Testis (tissue), 3 donors: ENCODE data around the gene EPS8L3. TPM values are rescaled to one million over a fixed set of nuclear protein-coding genes. Genes with fewer than 3 reads are reported as not detected.

Source experiments
- DNase-seq: peaks from one replicate; pipeline ENCODE4 v3.0.0-alpha.2; 2019
- H3K27ac ChIP-seq, 2 donors: fragments of 200-600 bp; sonication (generic); one replicate each; pipeline ENCODE4 v1.5.1; 2019
- H3K27me3 ChIP-seq: fragments of 200-600 bp; sonication (generic); one replicate; pipeline ENCODE4 v1.5.1; 2019
- H3K36me3 ChIP-seq: fragments of 200-600 bp; sonication (generic); one replicate; pipeline ENCODE4 v1.5.1; 2017; ENCODE audit warnings: low read depth; ENCODE audit errors: missing control alignments
- H3K4me1 ChIP-seq: fragments of 200-600 bp; sonication (generic); one replicate; pipeline ENCODE4 v1.5.1; 2019
- H3K4me3 ChIP-seq, 2 donors: fragments of 200-600 bp; sonication (generic); one replicate each; pipeline ENCODE4 v1.5.1; 2017 to 2019
- H3K9me3 ChIP-seq: fragments of 200-600 bp; sonication (generic); one replicate; pipeline ENCODE4 v1.5.1; 2017
- POLR2A ChIP-seq: fragments of 450-650 bp; IDR thresholded peaks from one replicate; pipeline ENCODE4 v1.6.1; 2017; ENCODE audit warnings: antibody characterized with exemption, mild to moderate bottlenecking, moderate library complexity
- WGBS, 2 donors: methylation state at CpG; one replicate each; pipeline ENCODE4 v1.1.5; 2018; 5-methylcytosine and 5-hydroxymethylcytosine counted together
- intact Hi-C: fragments of 100-400 bp; cut with DNase I; formaldehyde crosslinking; loops from one replicate; pipeline ENCODE4 v1.15.1; 2023; ENCODE audit warnings: low total_unique reads
- polyA plus RNA-seq: library from polyadenylated mRNA; stranded (reverse); fragments of 350-450 nt; fragmentation: Illumina TruSeq; extraction: RNeasy Lipid Tissue Mini Kit (QIAGEN cat#74804); gene quantifications from one replicate; pipeline ENCODE4 v1.2.3, GENCODE V29; 2014; ENCODE audit warnings: low read depth, low replicate concordance; ENCODE audit not compliant: insufficient read depth
- total RNA-seq, 2 donors: library from RNA; depleted of rRNA; stranded (reverse); fragments of >200 nt; gene quantifications; one replicate each; pipeline ENCODE4 v1.2.3, GENCODE V29; 2016
- TF ChIP-seq, protein P1 (sequence below), 3 experiments: fragments of 450-650 bp in 2 of 3; fragments of 200-600 bp in 1 of 3; sonication (generic) in 1 of 3; IDR thresholded peaks; one replicate each; pipeline ENCODE4 v1.5.1; 2016 to 2019; ENCODE audit warnings: antibody characterized with exemption in 3 of 3, mild to moderate bottlenecking in 2 of 3, moderate library complexity in 1 of 3

The EPS8L3 gene
- total and polyA plus RNA-seq, 3 donors from 2014 or later = 3.3 to 7.7 (median 7.2) TPM

DNA sequence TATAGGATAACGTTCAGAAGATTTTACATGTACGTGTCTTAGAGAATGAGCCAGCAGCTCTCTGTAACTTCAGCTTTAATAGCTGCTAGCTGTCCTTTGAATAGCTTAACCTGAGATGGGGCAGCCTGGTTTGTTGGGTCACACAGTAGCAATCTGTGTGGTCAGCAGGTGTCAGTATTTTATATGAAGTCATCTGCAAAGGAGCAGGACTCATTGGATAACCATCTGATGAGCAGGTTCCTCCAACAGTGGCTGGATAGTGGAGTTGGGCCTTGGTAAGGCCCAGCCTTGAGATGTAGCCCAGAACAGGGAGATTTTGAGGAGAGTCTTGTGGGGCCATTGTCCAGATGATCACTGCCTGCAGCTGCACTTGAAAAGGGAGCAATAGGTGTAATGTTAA lies 45.2 kb downstream of the EPS8L3 start:
- Histone ChIP-seq H3K27me3 (no peaks in the 10 kb centered on the region), H3K27ac (no peak overlapping the region), H3K36me3 (no peaks in the 10 kb centered on the region), H3K4me3 (no peak overlapping the region), H3K4me1 (peaks cover 5% of the 10 kb centered on the region), H3K9me3 (no peaks in the 10 kb centered on the region)
- DNase-seq = no peak
- WGBS, 2 donors = 87 to 90% methylated on average over 2 of the region's 2 CpGs
- TF ChIP-seq, protein P1, sequence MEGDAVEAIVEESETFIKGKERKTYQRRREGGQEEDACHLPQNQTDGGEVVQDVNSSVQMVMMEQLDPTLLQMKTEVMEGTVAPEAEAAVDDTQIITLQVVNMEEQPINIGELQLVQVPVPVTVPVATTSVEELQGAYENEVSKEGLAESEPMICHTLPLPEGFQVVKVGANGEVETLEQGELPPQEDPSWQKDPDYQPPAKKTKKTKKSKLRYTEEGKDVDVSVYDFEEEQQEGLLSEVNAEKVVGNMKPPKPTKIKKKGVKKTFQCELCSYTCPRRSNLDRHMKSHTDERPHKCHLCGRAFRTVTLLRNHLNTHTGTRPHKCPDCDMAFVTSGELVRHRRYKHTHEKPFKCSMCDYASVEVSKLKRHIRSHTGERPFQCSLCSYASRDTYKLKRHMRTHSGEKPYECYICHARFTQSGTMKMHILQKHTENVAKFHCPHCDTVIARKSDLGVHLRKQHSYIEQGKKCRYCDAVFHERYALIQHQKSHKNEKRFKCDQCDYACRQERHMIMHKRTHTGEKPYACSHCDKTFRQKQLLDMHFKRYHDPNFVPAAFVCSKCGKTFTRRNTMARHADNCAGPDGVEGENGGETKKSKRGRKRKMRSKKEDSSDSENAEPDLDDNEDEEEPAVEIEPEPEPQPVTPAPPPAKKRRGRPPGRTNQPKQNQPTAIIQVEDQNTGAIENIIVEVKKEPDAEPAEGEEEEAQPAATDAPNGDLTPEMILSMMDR (IDR thresholded peaks at IDR 0.05) = no peak
- no peak for TF ChIP-seq POLR2A
- intact Hi-C loops = no loop called here

DNA sequence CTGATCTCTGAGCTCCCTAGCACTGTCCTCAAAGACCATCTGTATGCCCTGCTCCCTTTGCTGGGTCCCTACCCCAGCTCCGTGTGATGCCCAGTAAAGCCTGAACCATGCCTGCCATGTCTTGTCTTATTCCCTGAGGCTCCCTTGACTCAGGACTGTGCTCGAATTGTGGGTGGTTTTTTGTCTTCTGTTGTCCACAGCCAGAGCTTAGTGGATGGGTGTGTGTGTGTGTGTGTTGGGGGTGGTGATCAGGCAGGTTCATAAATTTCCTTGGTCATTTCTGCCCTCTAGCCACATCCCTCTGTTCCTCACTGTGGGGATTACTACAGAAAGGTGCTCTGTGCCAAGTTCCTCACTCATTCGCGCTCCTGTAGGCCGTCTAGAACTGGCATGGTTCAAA lies 46.0 kb downstream of the EPS8L3 start:
- H3K36me3 ChIP-seq = no peaks in the 10 kb centered on the region
- TF ChIP-seq POLR2A = no peak
- TF ChIP-seq, protein P1 (IDR thresholded peaks at IDR 0.05) = no peak
- H3K9me3 ChIP-seq = no peaks in the 10 kb centered on the region
- intact Hi-C loops = no loop called here
- no peak for DNase-seq
- H3K27ac ChIP-seq = no peak overlapping the region
- 94 to 97% methylated on average over 5 of the region's 5 CpGs for WGBS, 2 donors
- H3K4me3 ChIP-seq = no peak overlapping the region
- H3K4me1 ChIP-seq = peaks cover 5% of the 10 kb centered on the region
- H3K27me3 ChIP-seq = no peaks in the 10 kb centered on the region

DNA sequence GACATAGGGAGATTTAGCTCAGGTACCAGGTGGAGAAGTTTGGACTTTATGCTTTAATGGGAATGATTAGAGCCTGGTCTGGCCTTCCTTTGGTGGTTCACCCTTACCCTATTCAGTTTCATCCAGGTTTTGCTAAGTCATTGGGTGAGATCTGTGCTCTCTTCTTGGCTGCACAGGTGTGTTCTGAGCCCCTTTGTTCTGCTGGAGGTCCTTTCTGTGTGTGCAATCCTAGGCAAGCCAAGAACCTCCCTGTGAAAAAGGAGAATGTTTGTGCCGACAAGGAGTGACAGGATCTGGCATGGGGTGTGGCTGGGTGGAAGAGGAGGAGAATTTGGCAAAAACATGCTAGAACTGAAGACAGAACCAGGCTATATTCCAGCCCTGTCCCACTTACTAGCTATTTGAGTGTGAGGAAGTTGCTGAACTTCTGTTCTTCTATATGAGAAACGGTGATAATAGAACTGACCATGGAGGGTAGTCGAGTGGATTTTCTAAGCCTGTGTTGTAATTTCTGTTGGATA lies 47.1 kb downstream of the EPS8L3 start:
- no peaks in the 10 kb centered on the region for H3K9me3 ChIP-seq
- TF ChIP-seq, protein P1 (IDR thresholded peaks at IDR 0.05) = no peak
- TF ChIP-seq POLR2A = no peak
- H3K27me3 ChIP-seq = no peaks in the 10 kb centered on the region
- H3K36me3 ChIP-seq = no peaks in the 10 kb centered on the region
- H3K4me1 ChIP-seq = peaks cover 5% of the 10 kb centered on the region
- H3K27ac ChIP-seq = no peak overlapping the region
- 57 to 63% methylated on average over 3 of the region's 3 CpGs for WGBS, 2 donors
- no peak for DNase-seq
- H3K4me3 ChIP-seq = no peak overlapping the region
- intact Hi-C loops = no loop called here

DNA sequence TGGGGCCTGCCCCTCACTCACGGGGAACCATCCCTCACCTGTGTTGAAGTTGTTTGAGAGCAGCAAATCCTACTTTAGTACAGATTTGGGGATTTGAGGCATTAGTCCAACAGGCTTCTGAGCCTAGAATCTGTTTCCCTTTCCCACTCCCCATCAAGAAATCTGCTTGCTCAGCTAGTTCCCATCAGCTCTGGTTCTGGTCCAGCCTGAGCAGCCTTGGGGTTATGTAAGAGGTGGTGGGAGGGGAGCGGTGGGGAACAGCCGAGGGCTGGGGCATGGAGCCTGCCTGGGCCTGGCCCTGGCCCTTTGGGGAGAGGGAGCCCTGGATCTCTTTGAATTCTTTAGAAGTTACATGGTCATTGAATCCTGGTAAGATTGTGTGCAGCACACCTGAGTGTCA lies 47.6 kb downstream of the EPS8L3 start:
- no peak for TF ChIP-seq POLR2A
- TF ChIP-seq, protein P1 (IDR thresholded peaks at IDR 0.05) = no peak
- Histone ChIP-seq H3K9me3 (no peaks in the 10 kb centered on the region), H3K4me3 (no peak overlapping the region), H3K36me3 (no peaks in the 10 kb centered on the region), H3K27me3 (no peaks in the 10 kb centered on the region), H3K4me1 (peaks cover 5% of the 10 kb centered on the region), H3K27ac (no peak overlapping the region)
- no peak for DNase-seq
- 37 to 70% methylated on average over 2 to 3 of the region's 3 CpGs for WGBS, 2 donors
- intact Hi-C loops = no loop called here

DNA sequence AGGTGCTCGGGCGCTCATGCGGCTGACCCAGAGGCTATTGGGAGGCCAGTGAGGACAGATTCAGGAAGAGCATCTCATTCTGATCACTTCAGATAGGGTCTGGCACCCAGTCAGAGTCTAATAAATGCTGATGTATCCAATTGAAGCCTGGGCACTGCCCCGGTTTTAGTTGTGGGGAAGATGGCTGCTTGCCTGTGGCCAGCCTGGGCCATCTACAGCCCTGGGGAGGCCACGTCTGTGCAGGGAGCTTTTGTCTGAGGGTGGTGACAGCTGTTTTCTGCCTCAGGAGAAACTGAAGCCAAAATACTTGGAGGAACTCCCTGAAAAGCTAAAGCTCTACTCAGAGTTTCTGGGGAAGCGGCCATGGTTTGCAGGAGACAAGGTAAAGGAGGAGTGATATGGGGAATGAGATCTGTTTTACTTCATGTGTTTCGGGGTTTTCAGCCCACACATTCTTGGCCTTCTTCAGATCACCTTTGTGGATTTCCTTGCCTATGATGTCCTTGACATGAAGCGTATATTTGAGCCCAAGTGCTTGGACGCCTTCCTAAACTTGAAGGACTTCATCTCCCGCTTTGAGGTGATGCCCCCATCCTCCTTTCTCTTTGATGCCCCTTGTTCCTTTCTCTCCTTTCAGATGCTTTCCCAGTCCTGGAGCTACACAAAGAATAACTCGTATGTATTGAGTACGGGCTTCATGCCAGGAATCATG lies 48.9 kb downstream of the EPS8L3 start:
- Histone ChIP-seq H3K4me1 (peaks cover 5% of the 10 kb centered on the region), H3K9me3 (no peaks in the 10 kb centered on the region), H3K36me3 (no peaks in the 10 kb centered on the region), H3K27ac (no peak overlapping the region), H3K4me3 (no peak overlapping the region), H3K27me3 (no peaks in the 10 kb centered on the region)
- TF ChIP-seq POLR2A = no peak
- TF ChIP-seq, protein P1 (IDR thresholded peaks at IDR 0.05) = no peak
- 73 to 79% methylated on average over 12 of the region's 12 CpGs for WGBS, 2 donors
- no peak for DNase-seq
- intact Hi-C loops = no loop called here
